ENCODE results near the gene PYDC1.
"Not testable (repeated sequence)": the region's sequence is repeated elsewhere in the genome, so short reads cannot be mapped to it uniquely, and the experiment has no call there.

Gene PYDC1

GRCh38 chr16:31248344-31248743 is 31.4 kb upstream of the PYDC1 start:
- WGBS (ENCODE audit: insufficient coverage, insufficient read length) = no CpG with 5 or more reads among the region's 5 CpGs

DNA sequence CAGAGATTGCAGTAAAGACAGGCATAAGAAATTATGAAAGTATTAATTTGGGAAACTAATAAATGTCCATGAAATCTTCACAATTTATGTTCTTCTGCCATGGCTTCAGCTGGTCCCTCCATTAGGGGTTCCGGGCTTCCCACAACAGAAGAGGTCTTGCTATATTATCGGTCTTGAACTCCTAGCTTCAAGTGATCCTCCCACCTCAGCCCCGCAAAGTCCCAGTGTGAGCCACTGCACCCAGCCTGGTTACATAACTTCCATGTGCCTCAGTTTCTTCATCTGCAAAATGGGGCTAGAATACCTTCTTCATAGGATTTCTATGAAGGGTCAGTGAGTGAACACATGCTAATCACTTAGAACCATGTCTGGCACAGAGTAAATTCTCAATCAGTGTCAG is 29.4 kb upstream of the PYDC1 start:
- Histone ChIP-seq H3K4me3 (ENCODE audit: low read length) (no peak overlapping the region), H3K4me1 (ENCODE audit: control insufficient read depth, insufficient read depth, low read length) (no peaks in the 10 kb centered on the region), H3K9me3 (ENCODE audit: control insufficient read depth, insufficient read depth, low read length) (no peaks in the 10 kb centered on the region), H3K36me3 (ENCODE audit: control insufficient read depth, insufficient read depth, low read length) (no peaks in the 10 kb centered on the region), H3K27ac (ENCODE audit: low read length) (no peak overlapping the region), H3K27me3 (ENCODE audit: control insufficient read depth, insufficient read depth, low read length) (no peaks in the 10 kb centered on the region)
- no CpG with 5 or more reads among the region's 3 CpGs for WGBS (ENCODE audit: insufficient coverage, insufficient read length)
- DNase-seq (ENCODE audit: low read depth, low spot score) = no peak

More at GRCh38 chr16:31248344-31248743, 31.4 kb upstream of the PYDC1 start:
- Histone ChIP-seq H3K36me3 (ENCODE audit: control insufficient read depth, insufficient read depth, low read length) (no peaks in the 10 kb centered on the region), H3K4me3 (ENCODE audit: low read length) (no peak overlapping the region), H3K9me3 (ENCODE audit: control insufficient read depth, insufficient read depth, low read length) (no peaks in the 10 kb centered on the region), H3K4me1 (ENCODE audit: control insufficient read depth, insufficient read depth, low read length) (peaks cover 1% of the 10 kb centered on the region; the same call in 1 of the 2 replicates), H3K27ac (ENCODE audit: low read length) (no peak overlapping the region), H3K27me3 (ENCODE audit: control insufficient read depth, insufficient read depth, low read length) (no peaks in the 10 kb centered on the region)
- DNase-seq (ENCODE audit: low read depth, low spot score) = no peak

- not testable (repeated sequence) for H3K27me3 ChIP-seq (ENCODE audit: control insufficient read depth, insufficient read depth, low read length); H3K4me3 ChIP-seq (ENCODE audit: low read length); H3K4me1 ChIP-seq (ENCODE audit: control insufficient read depth, insufficient read depth, low read length); H3K9me3 ChIP-seq (ENCODE audit: control insufficient read depth, insufficient read depth, low read length); H3K27ac ChIP-seq (ENCODE audit: low read length); DNase-seq (ENCODE audit: low read depth, low spot score); H3K36me3 ChIP-seq (ENCODE audit: control insufficient read depth, insufficient read depth, low read length)
- no CpG with 5 or more reads among the region's 8 CpGs for WGBS (ENCODE audit: insufficient coverage, insufficient read length)
These were observed 28.7 kb upstream of the PYDC1 start for GRCh38 chr16:31245598-31245997.

GRCh38 chr16:31243734-31244670 is 27.1 kb upstream of the PYDC1 start:
- DNase-seq (ENCODE audit: low read depth, low spot score) = no peak
- H3K4me3 ChIP-seq (ENCODE audit: low read length) = no peak overlapping the region
- no CpG with 5 or more reads among the region's 9 CpGs for WGBS (ENCODE audit: insufficient coverage, insufficient read length)

GRCh38 chr16:31242206-31242605 is 25.3 kb upstream of the PYDC1 start:
- H3K27me3 ChIP-seq (ENCODE audit: control insufficient read depth, insufficient read depth, low read length) = no peaks in the 10 kb centered on the region
- no peaks in the 10 kb centered on the region for H3K9me3 ChIP-seq (ENCODE audit: control insufficient read depth, insufficient read depth, low read length)
- H3K36me3 ChIP-seq (ENCODE audit: control insufficient read depth, insufficient read depth, low read length) = no peaks in the 10 kb centered on the region
- WGBS (ENCODE audit: insufficient coverage, insufficient read length) = no CpG with 5 or more reads among the region's 6 CpGs
- H3K27ac ChIP-seq (ENCODE audit: low read length) = no peak overlapping the region
- no peak overlapping the region for H3K4me3 ChIP-seq (ENCODE audit: low read length)
- DNase-seq (ENCODE audit: low read depth, low spot score) = no peak
- no peaks in the 10 kb centered on the region for H3K4me1 ChIP-seq (ENCODE audit: control insufficient read depth, insufficient read depth, low read length)

More at GRCh38 chr16:31243734-31244670, 27.1 kb upstream of the PYDC1 start:
- Histone ChIP-seq H3K27me3 (ENCODE audit: control insufficient read depth, insufficient read depth, low read length) (no peaks in the 10 kb centered on the region), H3K27ac (ENCODE audit: low read length) (no peak overlapping the region), H3K9me3 (ENCODE audit: control insufficient read depth, insufficient read depth, low read length) (no peaks in the 10 kb centered on the region), H3K36me3 (ENCODE audit: control insufficient read depth, insufficient read depth, low read length) (no peaks in the 10 kb centered on the region), H3K4me1 (ENCODE audit: control insufficient read depth, insufficient read depth, low read length) (no peaks in the 10 kb centered on the region)

DNA sequence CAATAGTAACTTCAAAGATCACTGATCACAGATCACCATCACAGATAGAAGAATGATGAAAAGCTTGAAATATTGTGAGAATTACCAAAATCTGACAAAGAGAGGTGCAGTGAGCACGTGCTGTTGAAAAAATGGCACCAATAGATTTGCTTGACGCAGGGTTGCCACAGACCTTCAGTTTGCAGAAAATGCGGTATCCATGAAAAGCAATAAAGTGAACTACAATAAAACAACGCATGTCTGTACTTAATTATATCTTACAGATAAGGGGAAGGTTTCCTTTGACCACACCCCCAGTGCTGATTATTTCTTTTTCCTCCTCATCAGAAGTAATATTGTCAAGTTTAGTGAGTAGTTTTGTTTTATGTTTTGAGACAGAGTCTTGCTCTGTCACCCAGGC is 21.1 kb upstream of the PYDC1 start:
- H3K4me3 ChIP-seq (ENCODE audit: low read length) = no peak overlapping the region
- H3K36me3 ChIP-seq (ENCODE audit: control insufficient read depth, insufficient read depth, low read length) = no peaks in the 10 kb centered on the region
- no peaks in the 10 kb centered on the region for H3K9me3 ChIP-seq (ENCODE audit: control insufficient read depth, insufficient read depth, low read length)
- H3K27ac ChIP-seq (ENCODE audit: low read length) = no peak overlapping the region
- no CpG with 5 or more reads among the region's 4 CpGs for WGBS (ENCODE audit: insufficient coverage, insufficient read length)
- DNase-seq (ENCODE audit: low read depth, low spot score) = no peak
- no peaks in the 10 kb centered on the region; the same call in 1 of the 2 replicates for H3K27me3 ChIP-seq (ENCODE audit: control insufficient read depth, insufficient read depth, low read length)
- H3K4me1 ChIP-seq (ENCODE audit: control insufficient read depth, insufficient read depth, low read length) = no peaks in the 10 kb centered on the region

- Histone ChIP-seq H3K4me1 (ENCODE audit: control insufficient read depth, insufficient read depth, low read length) (peaks cover 1% of the 10 kb centered on the region; the same call in 1 of the 2 replicates), H3K36me3 (ENCODE audit: control insufficient read depth, insufficient read depth, low read length) (no peaks in the 10 kb centered on the region; the same call in 1 of the 2 replicates), H3K9me3 (ENCODE audit: control insufficient read depth, insufficient read depth, low read length) (no peaks in the 10 kb centered on the region; the same call in 1 of the 2 replicates), H3K27me3 (ENCODE audit: control insufficient read depth, insufficient read depth, low read length) (no peaks in the 10 kb centered on the region), H3K4me3 (ENCODE audit: low read length) (no peak overlapping the region), H3K27ac (ENCODE audit: low read length) (no peak overlapping the region)
- no CpG with 5 or more reads among the region's 10 CpGs for WGBS (ENCODE audit: insufficient coverage, insufficient read length)
- no peak for DNase-seq (ENCODE audit: low read depth, low spot score)
These were observed 12.6 kb upstream of the PYDC1 start for GRCh38 chr16:31229501-31229900.

- Histone ChIP-seq H3K27ac (ENCODE audit: low read length) (no peak overlapping the region), H3K4me3 (ENCODE audit: low read length) (no peak overlapping the region), H3K9me3 (ENCODE audit: control insufficient read depth, insufficient read depth, low read length) (no peaks in the 10 kb centered on the region; the same call in 1 of the 2 replicates), H3K4me1 (ENCODE audit: control insufficient read depth, insufficient read depth, low read length) (peaks cover 1% of the 10 kb centered on the region; the same call in 1 of the 2 replicates), H3K36me3 (ENCODE audit: control insufficient read depth, insufficient read depth, low read length) (no peaks in the 10 kb centered on the region; the same call in 1 of the 2 replicates), H3K27me3 (ENCODE audit: control insufficient read depth, insufficient read depth, low read length) (no peaks in the 10 kb centered on the region)
- no CpG with 5 or more reads among the region's 4 CpGs for WGBS (ENCODE audit: insufficient coverage, insufficient read length)
- DNase-seq (ENCODE audit: low read depth, low spot score) = no peak
These were observed 11.3 kb upstream of the PYDC1 start for GRCh38 chr16:31228206-31228605.

- H3K4me1 ChIP-seq (ENCODE audit: control insufficient read depth, insufficient read depth, low read length) = peaks cover 1% of the 10 kb centered on the region; the same call in 1 of the 2 replicates
- H3K36me3 ChIP-seq (ENCODE audit: control insufficient read depth, insufficient read depth, low read length) = no peaks in the 10 kb centered on the region; the same call in 1 of the 2 replicates
- WGBS (ENCODE audit: insufficient coverage, insufficient read length) = no CpG with 5 or more reads among the region's 3 CpGs
- H3K27me3 ChIP-seq (ENCODE audit: control insufficient read depth, insufficient read depth, low read length) = no peaks in the 10 kb centered on the region
- no peak for DNase-seq (ENCODE audit: low read depth, low spot score)
- no peak overlapping the region for H3K4me3 ChIP-seq (ENCODE audit: low read length)
- H3K27ac ChIP-seq (ENCODE audit: low read length) = no peak overlapping the region
- no peaks in the 10 kb centered on the region; the same call in 1 of the 2 replicates for H3K9me3 ChIP-seq (ENCODE audit: control insufficient read depth, insufficient read depth, low read length)
These were observed 8.3 kb upstream of the PYDC1 start for GRCh38 chr16:31225193-31225592.

DNA sequence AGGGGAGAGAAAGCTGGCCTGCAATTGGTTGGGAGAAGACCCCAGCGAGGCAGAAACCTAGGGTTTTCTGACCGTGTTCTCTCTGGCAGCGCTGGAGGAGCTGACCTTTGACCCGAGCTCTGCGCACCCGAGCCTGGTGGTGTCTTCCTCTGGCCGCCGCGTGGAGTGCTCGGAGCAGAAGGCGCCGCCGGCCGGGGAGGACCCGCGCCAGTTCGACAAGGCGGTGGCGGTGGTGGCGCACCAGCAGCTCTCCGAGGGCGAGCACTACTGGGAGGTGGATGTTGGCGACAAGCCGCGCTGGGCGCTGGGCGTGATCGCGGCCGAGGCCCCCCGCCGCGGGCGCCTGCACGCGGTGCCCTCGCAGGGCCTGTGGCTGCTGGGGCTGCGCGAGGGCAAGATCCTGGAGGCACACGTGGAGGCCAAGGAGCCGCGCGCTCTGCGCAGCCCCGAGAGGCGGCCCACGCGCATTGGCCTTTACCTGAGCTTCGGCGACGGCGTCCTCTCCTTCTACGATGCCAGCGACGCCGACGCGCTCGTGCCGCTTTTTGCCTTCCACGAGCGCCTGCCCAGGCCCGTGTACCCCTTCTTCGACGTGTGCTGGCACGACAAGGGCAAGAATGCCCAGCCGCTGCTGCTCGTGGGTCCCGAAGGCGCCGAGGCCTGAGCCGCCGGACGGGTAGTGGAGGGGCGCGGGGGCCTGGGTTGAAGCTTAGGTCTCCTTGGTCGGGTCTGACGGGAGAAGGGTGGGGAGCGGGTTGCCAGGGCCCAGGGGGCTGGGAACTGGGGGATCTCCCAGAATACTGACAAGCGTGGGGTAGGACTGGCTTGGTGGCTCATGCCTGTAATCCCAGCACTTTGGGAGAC is 7.4 kb upstream of the PYDC1 start:
- DNase-seq (ENCODE audit: low read depth, low spot score) = no peak
- Histone ChIP-seq H3K36me3 (ENCODE audit: control insufficient read depth, insufficient read depth, low read length) (no peaks in the 10 kb centered on the region; the same call in 1 of the 2 replicates), H3K4me1 (ENCODE audit: control insufficient read depth, insufficient read depth, low read length) (peaks cover 1% of the 10 kb centered on the region; the same call in 1 of the 2 replicates), H3K27ac (ENCODE audit: low read length) (no peak overlapping the region), H3K4me3 (ENCODE audit: low read length) (no peak overlapping the region), H3K27me3 (ENCODE audit: control insufficient read depth, insufficient read depth, low read length) (no peaks in the 10 kb centered on the region), H3K9me3 (ENCODE audit: control insufficient read depth, insufficient read depth, low read length) (no peaks in the 10 kb centered on the region; the same call in 1 of the 2 replicates)
- WGBS (ENCODE audit: insufficient coverage, insufficient read length) = no CpG with 5 or more reads among the region's 80 CpGs
